ENCODE results near the gene XYLT2. TPM values are rescaled to one million over a fixed set of nuclear protein-coding genes. Genes with fewer than 3 reads are reported as not detected.

Gene XYLT2
- total RNA-seq, 2 donors from 2014 or later, result 22.8 to 31.3 TPM

DNA sequence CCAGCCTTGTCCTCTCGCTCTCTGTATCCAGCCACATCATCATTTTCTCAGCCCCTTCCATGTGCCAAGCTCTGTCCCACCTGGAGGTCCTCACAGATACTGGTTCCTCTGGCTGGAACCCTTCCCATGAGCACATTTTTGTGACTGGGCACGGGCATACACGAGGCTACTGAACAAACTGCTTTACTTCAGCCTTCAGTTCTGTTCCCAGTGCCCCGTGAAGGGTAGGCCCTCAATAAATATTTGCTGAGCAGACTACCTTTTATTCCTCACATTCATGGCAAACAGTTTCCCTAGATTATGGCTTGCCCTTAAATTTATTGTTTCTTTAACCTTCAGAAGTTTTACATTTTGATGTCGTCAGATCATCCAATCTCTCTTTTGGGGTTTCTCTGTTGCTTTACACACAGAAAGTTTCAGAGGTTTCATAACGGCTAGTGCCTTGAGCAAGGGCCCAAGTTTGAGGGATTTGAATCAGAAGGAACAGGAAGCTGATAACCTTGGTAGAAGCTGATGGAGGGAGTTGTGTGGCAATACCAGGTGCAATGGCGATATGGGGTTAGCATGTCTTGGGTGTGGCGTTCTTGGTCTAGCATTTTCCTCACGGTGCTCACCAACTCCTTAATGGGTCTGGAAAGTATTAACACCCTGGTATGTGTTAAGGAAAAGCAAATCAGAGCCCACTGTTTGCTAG lies 43.9 kb upstream of the XYLT2 start:
- WGBS, 2 donors, result 28 to 47% methylated on average over 9 of the region's 9 CpGs
- DNase-seq, result no peak
- Histone ChIP-seq H3K9me3 (no peaks in the 10 kb centered on the region), H3K4me1 (peaks cover 15% of the 10 kb centered on the region), H3K36me3 (replicated peaks in 1 of 2; ENCODE audit: insufficient read depth in 1 of 2, low read depth in 2 of 2) (no peaks in the 10 kb centered on the region), H3K27me3 (no peaks in the 10 kb centered on the region), H3K27ac (no peak overlapping the region), H3K4me3 (no peak overlapping the region)
- intact Hi-C loops (cut with DNase I), result no loop called here
- no peak for ATAC-seq
- TF ChIP-seq, protein P1, sequence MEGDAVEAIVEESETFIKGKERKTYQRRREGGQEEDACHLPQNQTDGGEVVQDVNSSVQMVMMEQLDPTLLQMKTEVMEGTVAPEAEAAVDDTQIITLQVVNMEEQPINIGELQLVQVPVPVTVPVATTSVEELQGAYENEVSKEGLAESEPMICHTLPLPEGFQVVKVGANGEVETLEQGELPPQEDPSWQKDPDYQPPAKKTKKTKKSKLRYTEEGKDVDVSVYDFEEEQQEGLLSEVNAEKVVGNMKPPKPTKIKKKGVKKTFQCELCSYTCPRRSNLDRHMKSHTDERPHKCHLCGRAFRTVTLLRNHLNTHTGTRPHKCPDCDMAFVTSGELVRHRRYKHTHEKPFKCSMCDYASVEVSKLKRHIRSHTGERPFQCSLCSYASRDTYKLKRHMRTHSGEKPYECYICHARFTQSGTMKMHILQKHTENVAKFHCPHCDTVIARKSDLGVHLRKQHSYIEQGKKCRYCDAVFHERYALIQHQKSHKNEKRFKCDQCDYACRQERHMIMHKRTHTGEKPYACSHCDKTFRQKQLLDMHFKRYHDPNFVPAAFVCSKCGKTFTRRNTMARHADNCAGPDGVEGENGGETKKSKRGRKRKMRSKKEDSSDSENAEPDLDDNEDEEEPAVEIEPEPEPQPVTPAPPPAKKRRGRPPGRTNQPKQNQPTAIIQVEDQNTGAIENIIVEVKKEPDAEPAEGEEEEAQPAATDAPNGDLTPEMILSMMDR (IDR thresholded peaks at IDR 0.05), result no peak
- TF ChIP-seq POLR2A (IDR thresholded peaks at IDR 0.05), result no peak

DNA sequence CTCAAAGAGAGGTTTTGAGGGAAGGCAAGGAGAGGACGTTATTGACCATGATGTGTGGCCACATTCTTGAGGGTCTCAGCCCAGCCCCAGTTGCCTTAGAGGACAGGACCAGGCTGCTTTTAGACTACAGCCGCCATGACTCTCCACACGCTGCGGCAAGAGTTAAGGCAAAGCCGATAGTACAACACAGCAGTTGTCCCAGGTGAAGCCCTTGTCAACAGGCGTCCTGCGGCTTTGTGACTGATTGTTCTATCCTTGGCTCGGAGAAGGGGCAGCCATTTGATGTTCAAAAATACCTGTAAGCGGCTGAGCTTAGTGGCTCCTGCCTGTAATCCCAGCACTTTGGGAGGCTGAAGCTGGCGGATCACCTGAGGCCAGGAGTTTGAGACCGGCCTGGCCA lies 42.9 kb upstream of the XYLT2 start:
- Histone ChIP-seq H3K27me3 (no peaks in the 10 kb centered on the region), H3K9me3 (no peaks in the 10 kb centered on the region), H3K4me3 (no peak overlapping the region), H3K36me3 (replicated peaks in 1 of 2; ENCODE audit: insufficient read depth in 1 of 2, low read depth in 2 of 2) (no peaks in the 10 kb centered on the region), H3K4me1 (peaks cover 15% of the 10 kb centered on the region), H3K27ac (no peak overlapping the region)
- intact Hi-C loops (cut with DNase I), result no loop called here
- no peak for DNase-seq
- TF ChIP-seq, protein P1 (IDR thresholded peaks at IDR 0.05), result no peak
- TF ChIP-seq POLR2A (IDR thresholded peaks at IDR 0.05), result no peak
- 91 to 94% methylated on average over 10 to 11 of the region's 11 CpGs for WGBS, 2 donors
- ATAC-seq, result no peak

DNA sequence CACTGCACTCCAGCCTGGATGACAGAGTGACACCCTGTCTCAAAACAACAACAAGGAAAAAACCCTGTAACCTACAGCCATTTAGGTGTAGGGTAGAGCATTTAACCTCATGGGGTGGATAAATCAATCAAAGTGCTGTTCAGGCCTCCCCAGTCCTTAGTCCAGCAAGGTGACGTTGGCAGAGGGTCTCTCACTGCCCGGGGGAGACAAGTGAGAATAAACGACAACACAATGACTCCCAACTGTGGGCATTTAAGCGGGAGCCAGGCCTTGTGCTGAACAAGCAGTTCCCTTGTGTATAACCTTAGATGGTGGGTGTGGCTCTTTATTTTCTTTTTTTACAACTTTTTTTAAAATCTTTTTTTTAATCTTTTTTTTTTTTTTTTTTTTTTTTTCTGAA lies 42.3 kb upstream of the XYLT2 start:
- H3K36me3 ChIP-seq (replicated peaks in 1 of 2; ENCODE audit: insufficient read depth in 1 of 2, low read depth in 2 of 2), result no peaks in the 10 kb centered on the region

DNA sequence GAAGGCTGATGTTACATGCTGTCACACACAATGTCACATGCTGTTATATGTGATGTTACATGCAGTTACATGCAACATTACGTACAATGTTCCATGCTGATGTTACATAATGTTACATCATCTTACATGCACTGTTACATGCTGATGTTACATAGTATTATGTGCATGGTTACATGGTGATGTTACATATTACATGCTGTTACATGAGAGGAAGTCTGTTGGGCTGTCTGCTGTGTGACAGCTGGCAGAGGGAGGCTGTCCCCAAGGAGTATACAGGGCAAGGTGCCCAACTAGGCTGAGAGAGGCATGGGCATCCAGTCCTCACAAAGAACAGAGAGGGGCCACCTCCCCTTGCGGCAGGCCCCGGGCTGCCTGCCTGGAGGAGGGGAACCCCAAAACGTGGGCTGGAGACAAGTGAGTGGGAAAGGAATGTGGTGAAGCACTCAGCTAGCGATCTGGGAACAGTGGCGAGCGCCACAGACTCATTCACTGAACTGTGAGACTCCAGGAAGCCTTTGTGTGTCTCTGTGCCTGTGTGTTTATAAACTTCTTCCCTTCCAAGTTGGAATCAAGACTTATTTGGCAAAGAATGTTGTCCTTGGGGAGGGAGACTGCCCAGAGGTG lies 41.0 kb upstream of the XYLT2 start:
- H3K4me1 ChIP-seq, result peaks cover 15% of the 10 kb centered on the region
- H3K4me3 ChIP-seq, result no peak overlapping the region
- no peaks in the 10 kb centered on the region for H3K9me3 ChIP-seq
- DNase-seq, result peak in 2 of 4 donors; percentile 15 to 24
- no peak overlapping the region for H3K27ac ChIP-seq
- no peaks in the 10 kb centered on the region for H3K36me3 ChIP-seq (replicated peaks in 1 of 2; ENCODE audit: insufficient read depth in 1 of 2, low read depth in 2 of 2)
- H3K27me3 ChIP-seq, result no peaks in the 10 kb centered on the region
- ATAC-seq, result peak; percentile 47
- intact Hi-C loops (cut with DNase I), result no loop called here
- 37% methylated on average over 6 to 7 of the region's 7 CpGs for WGBS, 2 donors
- TF ChIP-seq, protein P1 (IDR thresholded peaks at IDR 0.05), result no peak
- TF ChIP-seq POLR2A (IDR thresholded peaks at IDR 0.05), result no peak

More for the DNA sequence above, 42.3 kb upstream of the XYLT2 start:
- no peak overlapping the region for H3K4me3 ChIP-seq
- WGBS, 2 donors, result 85 to 90% methylated on average over 4 of the region's 4 CpGs
- H3K27ac ChIP-seq, result no peak overlapping the region
- intact Hi-C loops (cut with DNase I), result no loop called here
- H3K4me1 ChIP-seq, result peaks cover 15% of the 10 kb centered on the region
- DNase-seq (no peak), ATAC-seq (no peak)
- H3K27me3 ChIP-seq, result no peaks in the 10 kb centered on the region
- no peak for TF ChIP-seq POLR2A (IDR thresholded peaks at IDR 0.05)
- TF ChIP-seq, protein P1 (IDR thresholded peaks at IDR 0.05), result no peak
- H3K9me3 ChIP-seq, result no peaks in the 10 kb centered on the region

All from body of pancreas (tissue), 4 donors.